Measurements from ENCODE around the gene PDE4B. TPM values are rescaled to one million over a fixed set of nuclear protein-coding genes. Genes with fewer than 3 reads are reported as not detected.

The PDE4B gene
- total and polyA plus RNA-seq, 2 of the 13 experiments (the other 11 are each of a cell fraction or from before 2014, with no cell fraction given), result not detected

DNA sequence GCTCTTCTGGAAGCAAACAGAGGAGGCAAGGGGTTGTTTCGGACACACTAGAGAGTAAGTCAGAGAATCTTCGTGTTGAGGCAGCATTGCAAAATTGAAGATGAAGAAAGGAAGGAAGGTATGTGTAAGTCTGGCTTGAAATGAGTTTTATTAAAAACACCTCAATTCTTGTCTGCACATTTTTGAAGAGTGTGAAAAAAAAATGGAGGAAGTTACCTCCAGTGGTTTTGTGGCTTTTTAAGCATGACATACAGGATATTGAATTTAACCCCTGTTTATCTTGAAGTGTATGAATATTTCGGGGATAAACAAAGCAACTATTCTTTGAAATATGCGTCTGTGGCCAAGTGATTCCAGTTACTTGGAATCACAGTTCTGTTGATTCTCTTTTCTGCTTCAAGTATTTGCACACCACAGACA is 538.0 kb downstream of the PDE4B start (continued):
- TF ChIP-seq, protein P1, sequence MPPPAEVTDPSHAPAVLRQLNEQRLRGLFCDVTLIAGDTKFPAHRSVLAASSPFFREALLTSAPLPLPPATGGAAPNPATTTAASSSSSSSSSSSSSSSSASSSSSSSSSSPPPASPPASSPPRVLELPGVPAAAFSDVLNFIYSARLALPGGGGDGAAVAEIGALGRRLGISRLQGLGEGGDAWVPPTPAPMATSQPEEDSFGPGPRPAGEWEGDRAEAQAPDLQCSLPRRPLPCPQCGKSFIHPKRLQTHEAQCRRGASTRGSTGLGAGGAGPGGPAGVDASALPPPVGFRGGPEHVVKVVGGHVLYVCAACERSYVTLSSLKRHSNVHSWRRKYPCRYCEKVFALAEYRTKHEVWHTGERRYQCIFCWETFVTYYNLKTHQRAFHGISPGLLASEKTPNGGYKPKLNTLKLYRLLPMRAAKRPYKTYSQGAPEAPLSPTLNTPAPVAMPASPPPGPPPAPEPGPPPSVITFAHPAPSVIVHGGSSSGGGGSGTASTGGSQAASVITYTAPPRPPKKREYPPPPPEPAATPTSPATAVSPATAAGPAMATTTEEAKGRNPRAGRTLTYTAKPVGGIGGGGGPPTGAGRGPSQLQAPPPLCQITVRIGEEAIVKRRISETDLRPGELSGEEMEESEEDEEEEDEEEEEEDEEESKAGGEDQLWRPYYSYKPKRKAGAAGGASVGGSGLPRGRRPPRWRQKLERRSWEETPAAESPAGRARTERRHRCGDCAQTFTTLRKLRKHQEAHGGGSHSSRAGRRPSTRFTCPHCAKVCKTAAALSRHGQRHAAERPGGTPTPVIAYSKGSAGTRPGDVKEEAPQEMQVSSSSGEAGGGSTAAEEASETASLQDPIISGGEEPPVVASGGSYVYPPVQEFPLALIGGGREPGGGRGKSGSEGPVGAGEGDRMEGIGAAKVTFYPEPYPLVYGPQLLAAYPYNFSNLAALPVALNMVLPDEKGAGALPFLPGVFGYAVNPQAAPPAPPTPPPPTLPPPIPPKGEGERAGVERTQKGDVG (CRISPR knock-in tag; IDR thresholded peaks at IDR 0.05; ENCODE audit: borderline replicate concordance), result no peak
- TF ChIP-seq ZSCAN12 (CRISPR knock-in tag; IDR thresholded peaks at IDR 0.05), result no peak

DNA sequence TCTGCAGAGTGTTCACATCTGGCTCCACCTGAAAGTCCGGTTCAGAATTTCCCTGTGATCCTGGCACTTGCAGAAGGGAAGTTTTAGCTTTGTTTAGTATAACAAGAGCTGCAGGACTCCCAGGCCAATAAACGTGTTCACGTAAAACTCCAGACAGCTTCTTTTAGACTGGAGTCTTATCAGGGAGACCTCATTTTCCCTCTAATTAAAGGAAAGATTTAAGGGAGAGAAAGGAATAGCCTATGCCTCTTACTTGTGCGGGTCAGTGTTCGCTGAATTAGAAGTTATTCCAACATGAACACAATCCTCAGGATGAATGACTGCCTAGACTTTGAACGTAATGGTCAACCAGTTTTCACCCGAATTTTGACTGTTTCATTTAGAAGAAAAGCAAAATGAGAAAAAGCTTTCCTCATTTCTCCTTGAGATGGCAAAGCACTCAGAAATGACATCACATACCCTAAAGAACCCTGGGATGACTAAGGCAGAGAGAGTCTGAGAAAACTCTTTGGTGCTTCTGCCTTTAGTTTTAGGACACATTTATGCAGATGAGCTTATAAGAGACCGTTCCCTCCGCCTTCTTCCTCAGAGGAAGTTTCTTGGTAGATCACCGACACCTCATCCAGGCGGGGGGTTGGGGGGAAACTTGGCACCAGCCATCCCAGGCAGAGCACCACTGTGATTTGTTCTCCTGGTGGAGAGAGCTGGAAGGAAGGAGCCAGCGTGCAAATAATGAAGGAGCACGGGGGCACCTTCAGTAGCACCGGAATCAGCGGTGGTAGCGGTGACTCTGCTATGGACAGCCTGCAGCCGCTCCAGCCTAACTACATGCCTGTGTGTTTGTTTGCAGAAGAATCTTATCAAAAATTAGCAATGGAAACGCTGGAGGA is 539.2 kb downstream of the PDE4B start:
- FAIRE-seq (no peak), DNase-seq (ENCODE audit: low spot score) (no peak), ATAC-seq (no peak)
- Histone ChIP-seq H3K27ac (ENCODE audit: extremely low read length, insufficient read depth, low read length) (no peak overlapping the region), H3K36me3 (replicated peaks in 1 of 2; ENCODE audit: control insufficient read depth in 1 of 2, insufficient read depth in 2 of 2, low read length in 2 of 2) (no peaks in the 10 kb centered on the region), H3K4me2 (ENCODE audit: low read depth, low read length) (no peak overlapping the region), H3K9me3 (ENCODE audit: low read length) (no peaks in the 10 kb centered on the region), H3K27me3 (ENCODE audit: control insufficient read depth in 1 of 2, insufficient read depth in 2 of 2, low read length in 2 of 2) (peaks cover 0 to 2% of the 10 kb centered on the region in 2 experiments; a peak in 2 of 5 replicates), H3K4me3 (replicated peaks in 1 of 3; ENCODE audit: insufficient read depth in 1 of 3, low read depth in 2 of 3, low read length in 3 of 3) (no peak overlapping the region), H2AFZ (ENCODE audit: low read length) (no peak overlapping the region), H3K4me1 (ENCODE audit: insufficient read depth, low read length) (no peaks in the 10 kb centered on the region), H3K9ac (ENCODE audit: insufficient read depth, low read depth, low read length) (no peak overlapping the region), H3K79me2 (ENCODE audit: insufficient read depth, low read length) (no peaks in the 10 kb centered on the region), H4K20me1 (ENCODE audit: insufficient read depth, low read length) (no peaks in the 10 kb centered on the region)
- BruUV-seq (replicated peaks), result no TSS peak
- intact Hi-C loops (cut with micrococcal nuclease; ENCODE audit: unreplicated experiment), result no loop called here
- ChIA-PET POLR2A (no interaction called here), CTCF (ENCODE audit: low intra/inter-chr PET ratio, low total read pairs) (no interaction called here)
- 24% methylated on average over 18 of the region's 18 CpGs for WGBS (ENCODE audit: low lambda C conversion rate)
- in situ Hi-C loops (cut with HindIII; ENCODE audit: extremely low pct_ligation_motif_present, low pct_unique_long_range_greater_than_20kb), result no loop called here
- no peak for TF ChIP-seq ZNF550 (CRISPR knock-in tag; IDR thresholded peaks at IDR 0.05; ENCODE audit: borderline replicate concordance)
- TF ChIP-seq MAFG (CRISPR knock-in tag; IDR thresholded peaks at IDR 0.05), result no peak
- TF ChIP-seq, protein P2, sequence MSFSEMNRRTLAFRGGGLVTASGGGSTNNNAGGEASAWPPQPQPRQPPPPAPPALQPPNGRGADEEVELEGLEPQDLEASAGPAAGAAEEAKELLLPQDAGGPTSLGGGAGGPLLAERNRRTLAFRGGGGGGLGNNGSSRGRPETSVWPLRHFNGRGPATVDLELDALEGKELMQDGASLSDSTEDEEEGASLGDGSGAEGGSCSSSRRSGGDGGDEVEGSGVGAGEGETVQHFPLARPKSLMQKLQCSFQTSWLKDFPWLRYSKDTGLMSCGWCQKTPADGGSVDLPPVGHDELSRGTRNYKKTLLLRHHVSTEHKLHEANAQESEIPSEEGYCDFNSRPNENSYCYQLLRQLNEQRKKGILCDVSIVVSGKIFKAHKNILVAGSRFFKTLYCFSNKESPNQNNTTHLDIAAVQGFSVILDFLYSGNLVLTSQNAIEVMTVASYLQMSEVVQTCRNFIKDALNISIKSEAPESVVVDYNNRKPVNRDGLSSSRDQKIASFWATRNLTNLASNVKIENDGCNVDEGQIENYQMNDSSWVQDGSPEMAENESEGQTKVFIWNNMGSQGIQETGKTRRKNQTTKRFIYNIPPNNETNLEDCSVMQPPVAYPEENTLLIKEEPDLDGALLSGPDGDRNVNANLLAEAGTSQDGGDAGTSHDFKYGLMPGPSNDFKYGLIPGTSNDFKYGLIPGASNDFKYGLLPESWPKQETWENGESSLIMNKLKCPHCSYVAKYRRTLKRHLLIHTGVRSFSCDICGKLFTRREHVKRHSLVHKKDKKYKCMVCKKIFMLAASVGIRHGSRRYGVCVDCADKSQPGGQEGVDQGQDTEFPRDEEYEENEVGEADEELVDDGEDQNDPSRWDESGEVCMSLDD (CRISPR knock-in tag; IDR thresholded peaks at IDR 0.05; ENCODE audit: borderline replicate concordance), result no peak
- TF ChIP-seq ZNF768 (CRISPR knock-in tag; IDR thresholded peaks at IDR 0.05), result no peak
- TF ChIP-seq TP53 (CRISPR knock-in tag; conservative IDR thresholded peaks at IDR 0.05), result no peak
- no peak for TF ChIP-seq ARHGAP35 (CRISPR knock-in tag; IDR thresholded peaks at IDR 0.05; ENCODE audit: borderline replicate concordance)
- no peak for TF ChIP-seq SRF (IDR thresholded peaks at IDR 0.05; ENCODE audit: low read depth, low read length)
- TF ChIP-seq FOXC1 (CRISPR knock-in tag; IDR thresholded peaks at IDR 0.05; ENCODE audit: borderline replicate concordance), result no peak
- no peak for TF ChIP-seq PAF1 (CRISPR knock-in tag; IDR thresholded peaks at IDR 0.05)
- TF ChIP-seq SNRNP70 (IDR thresholded peaks at IDR 0.05; ENCODE audit: low read depth, low read length), result no peak
- no peak for TF ChIP-seq RFXAP (CRISPR knock-in tag; IDR thresholded peaks at IDR 0.05; ENCODE audit: borderline replicate concordance)
- no peak for TF ChIP-seq ZSCAN29 (CRISPR knock-in tag; conservative IDR thresholded peaks at IDR 0.05)
- TF ChIP-seq, protein P3, sequence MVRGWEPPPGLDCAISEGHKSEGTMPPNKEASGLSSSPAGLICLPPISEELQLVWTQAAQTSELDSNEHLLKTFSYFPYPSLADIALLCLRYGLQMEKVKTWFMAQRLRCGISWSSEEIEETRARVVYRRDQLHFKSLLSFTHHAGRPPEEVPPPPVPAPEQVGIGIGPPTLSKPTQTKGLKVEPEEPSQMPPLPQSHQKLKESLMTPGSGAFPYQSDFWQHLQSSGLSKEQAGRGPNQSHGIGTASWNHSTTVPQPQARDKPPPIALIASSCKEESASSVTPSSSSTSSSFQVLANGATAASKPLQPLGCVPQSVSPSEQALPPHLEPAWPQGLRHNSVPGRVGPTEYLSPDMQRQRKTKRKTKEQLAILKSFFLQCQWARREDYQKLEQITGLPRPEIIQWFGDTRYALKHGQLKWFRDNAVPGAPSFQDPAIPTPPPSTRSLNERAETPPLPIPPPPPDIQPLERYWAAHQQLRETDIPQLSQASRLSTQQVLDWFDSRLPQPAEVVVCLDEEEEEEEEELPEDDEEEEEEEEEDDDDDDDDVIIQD (CRISPR knock-in tag; IDR thresholded peaks at IDR 0.05; ENCODE audit: low read depth), result no peak

Data from HepG2 (cell line).